Endothelial cell (in vitro differentiated cells): ENCODE measurements around the gene SYNPO. TPM values are rescaled to one million over a fixed set of nuclear protein-coding genes. Genes with fewer than 3 reads are reported as not detected.

ENCODE experiments used
- DNase-seq: peaks from one replicate; pipeline ENCODE4 v3.0.0; 2021; ENCODE audit warnings: low spot score
- H3K27ac Mint-ChIP-seq: one replicate; pipeline ENCODE4 v1.8.0; 2021; ENCODE audit warnings: mixed read lengths, inconsistent platforms; ENCODE audit not compliant: unreplicated experiment
- H3K27me3 Mint-ChIP-seq: one replicate; pipeline ENCODE4 v1.8.0; 2021; ENCODE audit warnings: mild to moderate bottlenecking, moderate library complexity, mixed read lengths, inconsistent platforms; ENCODE audit not compliant: unreplicated experiment
- H3K36me3 Mint-ChIP-seq: one replicate; pipeline ENCODE4 v1.8.0; 2021; ENCODE audit warnings: mild to moderate bottlenecking, low read depth, mixed read lengths, inconsistent platforms; ENCODE audit not compliant: unreplicated experiment
- H3K4me1 Mint-ChIP-seq: one replicate; pipeline ENCODE4 v1.8.0; 2021; ENCODE audit warnings: mild to moderate bottlenecking, mixed read lengths, inconsistent platforms; ENCODE audit not compliant: unreplicated experiment
- H3K4me3 Mint-ChIP-seq: one replicate; pipeline ENCODE4 v1.8.0; 2021; ENCODE audit warnings: mild to moderate bottlenecking, mixed read lengths, inconsistent platforms; ENCODE audit not compliant: unreplicated experiment
- H3K9me3 Mint-ChIP-seq: one replicate; pipeline ENCODE4 v1.8.0; 2021; ENCODE audit warnings: mixed read lengths, inconsistent platforms; ENCODE audit not compliant: unreplicated experiment
- total RNA-seq: library from RNA; stranded (reverse); fragmentation: NEBNext Ultra II Directional; extraction: Animal tissue kit (Norgen Biotek cat#: 25700); gene quantifications from one replicate; pipeline ENCODE4 v1.2.1, GENCODE V29; 2021; ENCODE audit not compliant: unreplicated experiment
- TF ChIP-seq, protein P1 (sequence below): fragments of 200-600 bp; sonication (generic); IDR thresholded peaks from one replicate; pipeline ENCODE4 v1.5.0; 2021; ENCODE audit warnings: antibody characterized with exemption; ENCODE audit not compliant: unreplicated experiment

Gene SYNPO
- total RNA-seq, 1 donor from 2014 or later: 94.3 TPM

- H3K27me3 Mint-ChIP-seq: peaks cover 8% of the 10 kb centered on the region
- H3K36me3 Mint-ChIP-seq: no peaks in the 10 kb centered on the region
- peaks cover 49% of the 10 kb centered on the region for H3K4me1 Mint-ChIP-seq
- no peak for DNase-seq
- H3K4me3 Mint-ChIP-seq: no peak overlapping the region
- no peaks in the 10 kb centered on the region for H3K9me3 Mint-ChIP-seq
- no peak overlapping the region for H3K27ac Mint-ChIP-seq
- TF ChIP-seq, protein P1, sequence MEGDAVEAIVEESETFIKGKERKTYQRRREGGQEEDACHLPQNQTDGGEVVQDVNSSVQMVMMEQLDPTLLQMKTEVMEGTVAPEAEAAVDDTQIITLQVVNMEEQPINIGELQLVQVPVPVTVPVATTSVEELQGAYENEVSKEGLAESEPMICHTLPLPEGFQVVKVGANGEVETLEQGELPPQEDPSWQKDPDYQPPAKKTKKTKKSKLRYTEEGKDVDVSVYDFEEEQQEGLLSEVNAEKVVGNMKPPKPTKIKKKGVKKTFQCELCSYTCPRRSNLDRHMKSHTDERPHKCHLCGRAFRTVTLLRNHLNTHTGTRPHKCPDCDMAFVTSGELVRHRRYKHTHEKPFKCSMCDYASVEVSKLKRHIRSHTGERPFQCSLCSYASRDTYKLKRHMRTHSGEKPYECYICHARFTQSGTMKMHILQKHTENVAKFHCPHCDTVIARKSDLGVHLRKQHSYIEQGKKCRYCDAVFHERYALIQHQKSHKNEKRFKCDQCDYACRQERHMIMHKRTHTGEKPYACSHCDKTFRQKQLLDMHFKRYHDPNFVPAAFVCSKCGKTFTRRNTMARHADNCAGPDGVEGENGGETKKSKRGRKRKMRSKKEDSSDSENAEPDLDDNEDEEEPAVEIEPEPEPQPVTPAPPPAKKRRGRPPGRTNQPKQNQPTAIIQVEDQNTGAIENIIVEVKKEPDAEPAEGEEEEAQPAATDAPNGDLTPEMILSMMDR: no peak
These were observed 41.2 kb upstream of the SYNPO start for GRCh38 chr5:150599281-150599680.

- TF ChIP-seq, protein P1: no peak
- no peak overlapping the region for H3K27ac Mint-ChIP-seq
- no peaks in the 10 kb centered on the region for H3K36me3 Mint-ChIP-seq
- no peak overlapping the region for H3K4me3 Mint-ChIP-seq
- DNase-seq: no peak
- H3K27me3 Mint-ChIP-seq: peaks cover 7% of the 10 kb centered on the region
- H3K4me1 Mint-ChIP-seq: peaks cover 47% of the 10 kb centered on the region
- H3K9me3 Mint-ChIP-seq: no peaks in the 10 kb centered on the region
These were observed 40.4 kb upstream of the SYNPO start for GRCh38 chr5:150599917-150600511.

DNA sequence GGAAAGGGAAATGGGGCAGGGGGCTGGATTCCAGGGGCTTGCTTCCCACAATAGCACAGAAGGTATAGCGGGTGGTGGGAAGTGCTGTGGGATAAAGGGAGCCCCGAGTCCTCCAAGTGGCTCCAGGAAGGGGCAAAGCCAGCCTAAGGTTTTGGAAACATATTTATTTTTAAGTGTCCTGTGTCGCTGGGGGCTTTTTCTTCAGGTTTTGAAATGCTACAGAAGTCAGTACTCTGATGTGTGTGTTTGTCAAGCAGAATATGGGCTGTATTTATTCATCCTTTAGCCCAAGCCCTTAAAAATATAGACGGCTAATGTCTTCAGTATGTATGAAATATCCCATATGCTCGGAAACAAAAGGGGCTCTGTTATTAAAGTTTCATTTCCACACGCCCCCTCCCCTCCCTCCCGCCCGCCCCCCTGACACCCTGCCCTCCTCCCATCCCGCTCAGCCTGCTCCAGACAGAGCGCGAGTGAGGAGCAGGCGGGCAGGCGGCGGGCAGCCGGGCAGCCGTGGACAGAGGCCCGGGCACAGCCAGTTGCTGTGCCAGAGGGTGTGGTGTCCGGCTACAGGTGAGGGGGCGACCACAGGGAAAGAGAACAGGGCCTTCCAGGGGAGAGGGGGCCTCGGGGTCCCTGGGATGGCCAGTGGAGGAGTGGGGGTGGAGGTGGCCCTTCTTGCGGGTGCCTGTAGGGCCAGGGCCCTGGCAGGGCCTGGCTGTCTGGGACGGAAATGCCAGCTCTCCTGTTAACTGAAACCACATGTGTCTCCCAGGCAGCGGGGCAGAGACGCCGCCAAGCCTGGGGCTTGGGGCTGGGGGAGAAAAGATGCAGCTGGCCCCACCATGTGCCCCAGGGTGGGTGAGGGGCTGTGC lies 39.6 kb upstream of the SYNPO start:
- Mint-ChIP-seq H3K4me1 (peaks cover 48% of the 10 kb centered on the region), H3K4me3 (no peak overlapping the region), H3K9me3 (no peaks in the 10 kb centered on the region), H3K27ac (no peak overlapping the region), H3K27me3 (peaks cover 6% of the 10 kb centered on the region), H3K36me3 (no peaks in the 10 kb centered on the region)
- TF ChIP-seq, protein P1: no peak
- DNase-seq: no peak

DNA sequence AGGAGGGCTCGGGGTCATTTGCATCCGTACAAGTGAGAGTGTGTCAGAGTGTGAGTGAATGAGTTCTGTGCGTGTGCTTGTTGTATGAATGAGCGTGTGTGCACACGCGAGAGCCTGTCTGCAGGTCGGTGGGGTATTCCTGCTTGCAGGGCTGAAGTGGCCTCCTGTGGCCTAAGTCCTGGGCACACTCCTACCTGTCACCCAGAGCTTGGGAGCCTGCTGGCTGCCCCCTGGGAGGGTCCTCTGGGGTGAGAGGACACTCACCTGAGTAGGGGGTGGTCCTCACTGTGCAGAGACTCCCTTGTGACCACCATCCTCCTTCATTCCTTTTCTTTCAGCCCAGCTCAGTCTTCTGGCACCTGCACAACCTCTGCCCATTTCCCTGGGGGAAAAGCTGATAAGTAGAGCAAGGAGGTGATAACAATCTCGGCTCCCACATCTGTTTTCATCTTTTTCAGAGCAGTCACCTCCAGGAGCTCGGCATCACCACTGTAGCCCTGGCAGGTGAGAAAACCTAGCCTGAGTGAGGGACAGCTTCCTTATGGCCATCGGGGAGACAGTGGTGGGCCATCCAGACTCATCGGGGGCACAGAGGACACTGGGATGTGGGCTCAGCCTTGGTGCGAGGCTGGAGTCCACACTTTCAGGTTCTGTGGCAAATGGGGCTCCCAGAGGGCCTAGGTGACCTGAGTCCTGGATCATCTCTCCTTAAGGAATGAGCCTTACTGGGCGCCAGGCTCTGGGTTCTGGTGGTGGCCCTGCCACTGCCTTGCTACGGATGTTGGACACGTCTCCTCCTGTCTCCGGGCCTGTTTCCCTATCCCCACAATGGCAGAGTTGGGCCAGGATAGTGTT lies 38.7 kb upstream of the SYNPO start:
- H3K4me3 Mint-ChIP-seq: no peak overlapping the region
- H3K36me3 Mint-ChIP-seq: no peaks in the 10 kb centered on the region
- DNase-seq: no peak
- H3K27me3 Mint-ChIP-seq: peaks cover 3% of the 10 kb centered on the region
- no peak overlapping the region for H3K27ac Mint-ChIP-seq
- TF ChIP-seq, protein P1: no peak
- no peaks in the 10 kb centered on the region for H3K9me3 Mint-ChIP-seq
- H3K4me1 Mint-ChIP-seq: peaks cover 45% of the 10 kb centered on the region
